Measurements from ENCODE around the gene HSD17B14. TPM values are rescaled to one million over a fixed set of nuclear protein-coding genes. Genes with fewer than 3 reads are reported as not detected.

The HSD17B14 gene
- total and polyA plus RNA-seq, 2 donors (not counting 1 experiment from before 2014, with no cell fraction given) = 4.5 to 11.1 TPM

- Histone ChIP-seq H3K4me1 (ENCODE audit: control insufficient read depth, extremely low read depth, insufficient read depth, low read length) (peaks cover 7% of the 10 kb centered on the region), H4K20me1 (ENCODE audit: control insufficient read depth, extremely low read depth, insufficient read depth, low read length) (no peaks in the 10 kb centered on the region), H3K9ac (ENCODE audit: insufficient read depth, low read length) (no peak overlapping the region), H3K27me3 (ENCODE audit: control insufficient read depth, insufficient read depth, low read length) (no peaks in the 10 kb centered on the region), H3K4me3 (replicated peaks in 1 of 4; ENCODE audit: control extremely low read depth in 1 of 4, insufficient read depth in 1 of 4, low read depth in 3 of 4, low read length in 4 of 4) (no peak overlapping the region), H3K36me3 (ENCODE audit: control insufficient read depth, insufficient read depth, low read length) (peaks cover 19% of the 10 kb centered on the region), H3K27ac (ENCODE audit: insufficient read depth, low read length) (no peak overlapping the region), H3K9me3 (ENCODE audit: control insufficient read depth, insufficient read depth, low read depth, low read length) (no peaks in the 10 kb centered on the region), H3K4me2 (ENCODE audit: extremely low read depth, insufficient read depth, low read length) (no peak overlapping the region), H3K79me2 (ENCODE audit: control insufficient read depth, insufficient read depth, low read length) (peaks cover 46% of the 10 kb centered on the region), H2AFZ (ENCODE audit: low read length) (no peak overlapping the region)
- no peak for DNase-seq (ENCODE audit: low read depth in 2 of 2)
- TF ChIP-seq CTCF (conservative IDR thresholded peaks at IDR 0.05 in 1 of 2, IDR thresholded peaks at IDR 0.05 in 1 of 2; ENCODE audit: low read depth in 1 of 2, low read length in 2 of 2) (no peak), EZH2 (IDR thresholded peaks at IDR 0.05; ENCODE audit: low read length, missing control alignments) (no peak)
Observed at GRCh38 chr19:48870048-48870447, 33.8 kb upstream of the HSD17B14 start.

GRCh38 chr19:48868114-48868886 is 32.0 kb upstream of the HSD17B14 start, which contains the start of gene PLEKHA4:
TSS of gene PLEKHA4 (minus strand) at chr19:48868617. CDS start at chr19:48867620, 997 bp downstream.
- peak within 1 kb of the TSS; percentile 94 for H3K4me2 ChIP-seq (ENCODE audit: extremely low read depth, insufficient read depth, low read length)
- H3K36me3 ChIP-seq (ENCODE audit: control insufficient read depth, insufficient read depth, low read length) = peaks cover 10% of the 10 kb centered on the region
- H3K4me1 ChIP-seq (ENCODE audit: control insufficient read depth, extremely low read depth, insufficient read depth, low read length) = peaks cover 7% of the 10 kb centered on the region
- peak within 1 kb of the TSS; percentile 86 for H3K27ac ChIP-seq (ENCODE audit: insufficient read depth, low read length)
- H3K4me3 ChIP-seq (replicated peaks in 1 of 4; ENCODE audit: control extremely low read depth in 1 of 4, insufficient read depth in 1 of 4, low read depth in 3 of 4, low read length in 4 of 4) = peak within 1 kb of the TSS; percentile 64 to 77 (median 68)
- peaks cover 29% of the 10 kb centered on the region for H3K79me2 ChIP-seq (ENCODE audit: control insufficient read depth, insufficient read depth, low read length)
- TF ChIP-seq EZH2 (IDR thresholded peaks at IDR 0.05; ENCODE audit: low read length, missing control alignments) (no peak), CTCF (conservative IDR thresholded peaks at IDR 0.05 in 1 of 2, IDR thresholded peaks at IDR 0.05 in 1 of 2; ENCODE audit: low read depth in 1 of 2, low read length in 2 of 2) (no peak)
- H3K9me3 ChIP-seq (ENCODE audit: control insufficient read depth, insufficient read depth, low read depth, low read length) = no peaks in the 10 kb centered on the region
- peak within 1 kb of the TSS; percentile 67 for H2AFZ ChIP-seq (ENCODE audit: low read length)
- H3K9ac ChIP-seq (ENCODE audit: insufficient read depth, low read length) = peak within 1 kb of the TSS; percentile 60
- DNase-seq (ENCODE audit: low read depth in 2 of 2) = peak; percentile 50 to 61
- no peaks in the 10 kb centered on the region for H4K20me1 ChIP-seq (ENCODE audit: control insufficient read depth, extremely low read depth, insufficient read depth, low read length)
- H3K27me3 ChIP-seq (ENCODE audit: control insufficient read depth, insufficient read depth, low read length) = no peaks in the 10 kb centered on the region

- H3K9me3 ChIP-seq (ENCODE audit: control insufficient read depth, insufficient read depth, low read depth, low read length) = no peaks in the 10 kb centered on the region
- peaks cover 7% of the 10 kb centered on the region for H3K4me1 ChIP-seq (ENCODE audit: control insufficient read depth, extremely low read depth, insufficient read depth, low read length)
- H4K20me1 ChIP-seq (ENCODE audit: control insufficient read depth, extremely low read depth, insufficient read depth, low read length) = no peaks in the 10 kb centered on the region
- TF ChIP-seq CTCF (conservative IDR thresholded peaks at IDR 0.05 in 1 of 2, IDR thresholded peaks at IDR 0.05 in 1 of 2; ENCODE audit: low read depth in 1 of 2, low read length in 2 of 2) = no peak
- no peak for TF ChIP-seq EZH2 (IDR thresholded peaks at IDR 0.05; ENCODE audit: low read length, missing control alignments)
- peaks cover 24% of the 10 kb centered on the region for H3K79me2 ChIP-seq (ENCODE audit: control insufficient read depth, insufficient read depth, low read length)
- peak overlapping the region; percentile 64 to 77 (median 68) for H3K4me3 ChIP-seq (replicated peaks in 1 of 4; ENCODE audit: control extremely low read depth in 1 of 4, insufficient read depth in 1 of 4, low read depth in 3 of 4, low read length in 4 of 4)
- DNase-seq (ENCODE audit: low read depth in 2 of 2) = no peak
- peak overlapping the region; percentile 60 for H3K9ac ChIP-seq (ENCODE audit: insufficient read depth, low read length)
- H3K27me3 ChIP-seq (ENCODE audit: control insufficient read depth, insufficient read depth, low read length) = no peaks in the 10 kb centered on the region
- H3K4me2 ChIP-seq (ENCODE audit: extremely low read depth, insufficient read depth, low read length) = peak overlapping the region; percentile 94
- H3K27ac ChIP-seq (ENCODE audit: insufficient read depth, low read length) = peak overlapping the region; percentile 86
- H3K36me3 ChIP-seq (ENCODE audit: control insufficient read depth, insufficient read depth, low read length) = peaks cover 10% of the 10 kb centered on the region
- H2AFZ ChIP-seq (ENCODE audit: low read length) = peak overlapping the region; percentile 67
Observed at GRCh38 chr19:48867746-48868113, 31.4 kb upstream of the HSD17B14 start.
